NCI-H446 treated with DMSO at 0.1 percent for 48 hours (cell line): Measurements from ENCODE around the gene LMTK2.

ENCODE experiments used
- DNase-seq: peaks from one replicate; lab custom pipeline; 2025; lab: John Stamatoyannopoulos, UW

Gene LMTK2

GRCh38 chr7:98203261-98203963 lies 96.8 kb downstream of the LMTK2 start:
- DNase-seq = no peak

GRCh38 chr7:98203964-98204605 lies 97.4 kb downstream of the LMTK2 start:
- no peak for DNase-seq

- DNase-seq = no peak
Measured at GRCh38 chr7:98204670-98205069, 98.0 kb downstream of the LMTK2 start.

GRCh38 chr7:98205162-98205845 lies 98.6 kb downstream of the LMTK2 start:
- no peak for DNase-seq

- DNase-seq = no peak
Measured at GRCh38 chr7:98206451-98207330, 100.0 kb downstream of the LMTK2 start.

- DNase-seq = no peak
Measured at GRCh38 chr7:98209166-98209920, 102.7 kb downstream of the LMTK2 start.

- no peak for DNase-seq
Measured at GRCh38 chr7:98210513-98211220, 104.0 kb downstream of the LMTK2 start.

- DNase-seq = no peak
Measured at GRCh38 chr7:98211221-98211675, 104.6 kb downstream of the LMTK2 start, which contains the start of gene BHLHA15. TSS of gene BHLHA15 (plus strand) at chr7:98211439. CDS start at chr7:98212310, 871 bp downstream.

- DNase-seq = no peak
Measured at GRCh38 chr7:98211676-98212531, 105.2 kb downstream of the LMTK2 start.

GRCh38 chr7:98212532-98213041 lies 105.9 kb downstream of the LMTK2 start:
- DNase-seq = no peak

- DNase-seq = no peak
Measured at GRCh38 chr7:98213296-98213887, 106.7 kb downstream of the LMTK2 start.

- no peak for DNase-seq
Measured at GRCh38 chr7:98213888-98214810, 107.5 kb downstream of the LMTK2 start.

- no peak for DNase-seq
Measured at GRCh38 chr7:98214811-98215321, 108.2 kb downstream of the LMTK2 start.

GRCh38 chr7:98215561-98216495 lies 109.2 kb downstream of the LMTK2 start:
- DNase-seq = no peak

GRCh38 chr7:98216941-98217622 lies 110.4 kb downstream of the LMTK2 start:
- DNase-seq = no peak
